Spinal cord (tissue), 10 donors: ENCODE measurements around the gene CYS1. TPM values are rescaled to one million over a fixed set of nuclear protein-coding genes. Genes with fewer than 3 reads are reported as not detected.
"Not testable (repeated sequence)": the region's sequence is repeated elsewhere in the genome, so short reads cannot be mapped to it uniquely, and the experiment has no call there.

Source experiments
- DNase-seq, 6 donors: peaks; one replicate each; pipeline versions ENCODE4 v3.0.0 to v3.0.0-alpha.2; 2013 to 2015; ENCODE audit warnings: low spot score in 6 of 6, low read depth in 4 of 6
- H3K27ac ChIP-seq: one replicate; pipeline ENCODE4 v1.5.1; 2013; ENCODE audit warnings: low read depth, low read length, control low read depth
- H3K27me3 ChIP-seq: one replicate; pipeline ENCODE4 v1.6.1; 2013; ENCODE audit warnings: low read length; ENCODE audit not compliant: control insufficient read depth, insufficient read depth
- H3K36me3 ChIP-seq: one replicate; pipeline ENCODE4 v1.6.1; 2013; ENCODE audit warnings: low read length; ENCODE audit not compliant: control insufficient read depth, insufficient read depth
- H3K4me1 ChIP-seq: one replicate; pipeline ENCODE4 v1.6.1; 2013; ENCODE audit warnings: low read length; ENCODE audit not compliant: control insufficient read depth, insufficient read depth
- H3K4me3 ChIP-seq: one replicate; pipeline ENCODE4 v1.5.1; 2013; ENCODE audit warnings: low read depth, low read length, control low read depth
- H3K9me3 ChIP-seq: one replicate; pipeline ENCODE4 v1.6.1; 2013; ENCODE audit warnings: low read length; ENCODE audit not compliant: control insufficient read depth, insufficient read depth
- WGBS: methylation state at CpG from one replicate; pipeline ENCODE4 v1.1.5; 2013; ENCODE audit warnings: missing lambda C conversion rate; ENCODE audit not compliant: insufficient coverage; 5-methylcytosine and 5-hydroxymethylcytosine counted together
- polyA plus RNA-seq, 2 donors: library from polyadenylated mRNA; unstranded; fragments of 120-200 nt; gene quantifications; one replicate each; pipeline ENCODE4 v1.2.1, GENCODE V29; 2013; ENCODE audit not compliant: insufficient read length in 2 of 2
- total RNA-seq, 2 donors: library from RNA; depleted of rRNA in 1 of 2; stranded (reverse); fragments of 120-200 nt in 1 of 2; fragments of >200 nt in 1 of 2; gene quantifications; one replicate each; pipeline versions ENCODE4 v1.2.3 to v1.2.4, GENCODE V29; 2013 to 2014
- donor health status: healthy.

The CYS1 gene
- total and polyA plus RNA-seq, 4 donors: 2.0 to 4.1 (median 3.1) TPM

DNA sequence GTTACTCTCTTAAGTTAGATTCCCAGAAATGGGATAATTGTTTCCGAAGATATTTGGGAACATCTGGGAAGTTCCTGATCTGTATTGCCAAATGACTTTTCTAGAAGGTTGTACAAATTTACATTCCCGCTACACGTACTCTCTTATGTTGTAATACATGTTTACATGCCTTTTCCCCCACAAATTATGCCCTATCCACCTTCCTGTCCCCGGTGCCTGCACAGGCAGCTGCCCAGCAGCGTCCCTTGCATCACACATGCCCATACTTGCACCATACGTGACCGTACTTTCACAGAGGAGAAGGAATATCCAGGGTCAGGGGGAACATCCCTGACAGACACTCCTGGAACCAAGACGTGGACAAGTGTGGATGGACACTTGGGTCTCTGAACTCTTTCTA lies 61.0 kb downstream of the CYS1 start:
- DNase-seq: no peak
- no peak overlapping the region for H3K4me3 ChIP-seq
- peaks cover 2% of the 10 kb centered on the region for H3K9me3 ChIP-seq
- H3K4me1 ChIP-seq: no peaks in the 10 kb centered on the region
- H3K27me3 ChIP-seq: no peaks in the 10 kb centered on the region
- H3K36me3 ChIP-seq: no peaks in the 10 kb centered on the region
- no peak overlapping the region for H3K27ac ChIP-seq
- WGBS: 94% methylated on average over 7 of the region's 8 CpGs

DNA sequence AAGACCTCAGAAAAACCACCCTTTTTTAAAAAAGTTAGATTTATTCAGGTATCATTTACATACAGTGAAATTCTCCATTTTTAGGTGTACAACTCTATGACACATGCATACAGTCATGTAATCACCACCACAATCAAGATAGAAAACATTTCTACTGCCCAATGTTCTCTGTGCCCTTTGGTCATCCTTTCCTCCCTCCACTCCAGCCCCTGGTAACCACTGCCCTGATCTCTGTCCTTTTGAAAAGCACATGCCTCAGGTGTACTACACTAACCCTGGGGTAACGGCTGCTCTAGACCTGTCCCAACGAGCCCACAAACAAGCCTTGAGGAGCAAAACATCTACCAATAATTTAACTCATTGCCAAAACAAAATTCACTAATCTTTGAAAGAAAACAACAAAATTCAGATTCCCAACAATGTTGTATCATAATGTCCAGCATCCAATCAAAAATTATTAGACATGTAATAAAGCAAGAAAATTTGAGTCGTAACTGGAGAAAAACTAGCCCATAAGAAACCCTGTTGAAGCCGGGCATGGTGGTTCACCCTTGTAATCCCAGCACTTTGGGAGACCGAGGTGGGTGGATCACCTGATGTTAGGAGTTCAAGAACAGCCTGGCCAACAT lies 62.8 kb downstream of the CYS1 start:
- Histone ChIP-seq H3K27me3 (no peaks in the 10 kb centered on the region), H3K36me3 (no peaks in the 10 kb centered on the region), H3K4me1 (no peaks in the 10 kb centered on the region), H3K27ac (no peak overlapping the region), H3K4me3 (no peak overlapping the region), H3K9me3 (peaks cover 2% of the 10 kb centered on the region)
- WGBS: 83% methylated on average over 1 of the region's 5 CpGs
- DNase-seq: no peak

- H3K9me3 ChIP-seq: peaks cover 2% of the 10 kb centered on the region
- no peaks in the 10 kb centered on the region for H3K27me3 ChIP-seq
- no peaks in the 10 kb centered on the region for H3K36me3 ChIP-seq
- no peaks in the 10 kb centered on the region for H3K4me1 ChIP-seq
- no peak overlapping the region for H3K4me3 ChIP-seq
- no peak overlapping the region for H3K27ac ChIP-seq
- no peak for DNase-seq
- WGBS: 82% methylated on average over 7 of the region's 8 CpGs
Measured at GRCh38 chr2:10016802-10017258, 63.4 kb downstream of the CYS1 start.

DNA sequence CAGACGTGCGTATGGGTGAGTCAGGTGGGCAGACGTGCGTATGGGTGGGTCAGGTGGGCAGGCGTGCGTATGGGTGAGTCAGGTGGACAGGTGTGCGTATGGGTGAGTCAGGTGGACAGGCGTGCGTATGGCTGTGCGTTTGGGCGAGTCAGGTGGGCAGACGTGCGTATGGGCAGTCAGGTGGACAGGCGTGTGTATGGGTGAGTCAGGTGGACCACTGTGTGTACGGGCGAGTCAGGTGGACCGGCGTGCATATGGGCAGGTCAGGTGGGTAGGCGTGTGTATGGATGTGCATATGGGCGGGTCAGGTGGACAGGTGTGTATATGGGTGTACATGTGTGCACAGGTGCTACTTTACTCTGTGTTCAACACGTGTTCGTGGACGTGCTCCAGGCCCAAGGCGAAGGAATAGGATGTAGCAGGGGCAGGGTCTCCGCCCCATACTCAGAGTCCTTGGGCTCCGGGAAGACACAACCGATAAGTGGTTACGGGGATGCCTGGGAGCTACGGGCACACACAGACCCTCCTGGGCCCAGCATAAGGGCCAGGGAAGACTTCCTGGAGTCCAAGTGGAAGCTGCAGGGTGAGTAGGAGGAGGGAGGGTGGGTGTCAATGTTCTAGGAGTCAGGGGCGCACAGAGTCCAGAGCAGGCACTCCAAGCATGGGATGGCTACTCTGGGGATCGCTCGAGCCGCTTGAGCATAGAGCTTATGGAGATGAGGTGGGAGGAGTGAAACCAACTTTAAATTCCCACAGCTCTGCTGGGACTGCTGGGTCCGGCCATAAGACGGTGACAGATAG lies 64.0 kb downstream of the CYS1 start:
- Histone ChIP-seq H3K27me3 (no peaks in the 10 kb centered on the region), H3K36me3 (no peaks in the 10 kb centered on the region), H3K27ac (no peak overlapping the region), H3K4me3 (no peak overlapping the region), H3K9me3 (peaks cover 2% of the 10 kb centered on the region), H3K4me1 (no peaks in the 10 kb centered on the region)
- no peak for DNase-seq
- 91% methylated on average over 32 of the region's 35 CpGs for WGBS

DNA sequence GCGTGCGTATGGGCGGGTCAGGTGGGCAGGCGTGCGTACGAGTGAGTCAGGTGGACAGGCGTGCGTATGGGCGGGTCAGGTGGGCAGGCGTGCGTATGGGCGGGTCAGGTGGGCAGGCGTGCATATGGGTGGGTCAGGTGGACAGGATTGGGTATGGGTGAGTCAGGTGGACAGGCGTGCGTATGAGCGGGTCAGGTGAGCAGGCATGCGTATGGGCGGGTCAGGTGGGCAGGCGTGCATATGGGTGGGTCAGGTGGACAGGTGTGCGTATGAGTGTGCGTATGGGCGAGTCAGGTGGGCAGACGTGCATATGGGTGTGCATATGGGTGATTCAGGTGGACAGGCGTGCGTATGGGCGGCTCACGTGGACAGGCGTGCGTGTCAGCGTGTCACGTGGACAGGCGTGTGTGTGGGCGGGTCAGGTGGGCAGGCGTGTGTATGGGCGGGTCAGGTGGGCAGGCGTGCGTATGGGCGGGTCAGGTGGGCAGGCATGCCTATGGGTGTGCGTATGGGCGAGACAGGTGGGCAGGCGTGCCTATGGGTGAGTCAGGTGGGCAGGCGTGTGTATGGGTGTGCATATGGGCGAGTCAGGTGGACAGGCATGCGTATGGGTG lies 64.7 kb downstream of the CYS1 start:
- H3K4me1 ChIP-seq, H3K36me3 ChIP-seq, H3K27ac ChIP-seq, H3K27me3 ChIP-seq, H3K4me3 ChIP-seq, DNase-seq, H3K9me3 ChIP-seq: not testable (repeated sequence)
- WGBS: 98% methylated on average over 34 of the region's 44 CpGs

- H3K27me3 ChIP-seq: no peaks in the 10 kb centered on the region
- H3K9me3 ChIP-seq: peaks cover 2% of the 10 kb centered on the region
- peaks cover 8% of the 10 kb centered on the region for H3K4me1 ChIP-seq
- WGBS: 97% methylated on average over 42 of the region's 42 CpGs
- no peak overlapping the region for H3K27ac ChIP-seq
- H3K4me3 ChIP-seq: no peak overlapping the region
- DNase-seq: no peak
- no peaks in the 10 kb centered on the region for H3K36me3 ChIP-seq
Measured at GRCh38 chr2:10014418-10015190, 65.6 kb downstream of the CYS1 start.

GRCh38 chr2:10013651-10014417 lies 66.4 kb downstream of the CYS1 start:
- not testable (repeated sequence) for H3K27me3 ChIP-seq, H3K36me3 ChIP-seq, H3K4me3 ChIP-seq, H3K9me3 ChIP-seq, DNase-seq, H3K27ac ChIP-seq
- peaks cover 14% of the 10 kb centered on the region for H3K4me1 ChIP-seq
- WGBS: 97% methylated on average over 43 of the region's 43 CpGs

- H3K27me3 ChIP-seq: peaks cover 2% of the 10 kb centered on the region
- no peak for DNase-seq
- H3K9me3 ChIP-seq: peaks cover 2% of the 10 kb centered on the region
- 92% methylated on average over 27 of the region's 29 CpGs for WGBS
- H3K4me3 ChIP-seq: no peak overlapping the region
- no peak overlapping the region for H3K27ac ChIP-seq
- peaks cover 19% of the 10 kb centered on the region for H3K4me1 ChIP-seq
- H3K36me3 ChIP-seq: no peaks in the 10 kb centered on the region
Measured at GRCh38 chr2:10012963-10013461, 67.2 kb downstream of the CYS1 start.
